ENCODE measurements around the gene PTPRD. TPM values are rescaled to one million over a fixed set of nuclear protein-coding genes. Genes with fewer than 3 reads are reported as not detected.

The PTPRD gene
- total RNA-seq, 3 donors from 2014 or later = 2.9 to 5.4 (median 3.6) TPM

DNA sequence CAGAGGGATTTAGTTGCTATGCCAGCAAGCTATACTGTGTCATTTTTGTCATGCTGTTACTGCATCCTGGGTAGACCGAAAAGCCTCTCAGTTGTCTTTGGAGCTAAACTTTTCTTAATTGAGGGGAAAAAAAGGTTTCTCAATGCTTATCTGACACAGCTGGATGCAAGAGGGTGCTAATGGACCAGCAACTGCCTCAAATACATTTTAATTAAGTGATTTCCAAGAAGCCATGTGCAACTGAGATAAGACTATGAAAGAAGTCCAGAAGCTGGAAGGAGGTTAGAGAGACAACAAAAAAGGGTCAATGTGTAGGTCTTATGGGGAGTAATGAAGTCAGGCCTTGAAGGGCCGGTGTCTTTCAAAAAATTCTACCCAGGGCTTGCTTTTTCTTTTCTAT lies 2347.5 kb downstream of the PTPRD start:
- Histone ChIP-seq H3K27ac (no peak overlapping the region), H3K9me3 (no peaks in the 10 kb centered on the region), H3K4me3 (no peak overlapping the region), H3K36me3 (no peaks in the 10 kb centered on the region), H3K4me1 (no peaks in the 10 kb centered on the region), H3K27me3 (no peaks in the 10 kb centered on the region)
- intact Hi-C loops (cut with DNase I; ENCODE audit: low total_unique reads) = no loop called here
- TF ChIP-seq POLR2A (IDR thresholded peaks at IDR 0.05) (no peak), POLR2AphosphoS5 (IDR thresholded peaks at IDR 0.05) (no peak)
- TF ChIP-seq, protein P1, sequence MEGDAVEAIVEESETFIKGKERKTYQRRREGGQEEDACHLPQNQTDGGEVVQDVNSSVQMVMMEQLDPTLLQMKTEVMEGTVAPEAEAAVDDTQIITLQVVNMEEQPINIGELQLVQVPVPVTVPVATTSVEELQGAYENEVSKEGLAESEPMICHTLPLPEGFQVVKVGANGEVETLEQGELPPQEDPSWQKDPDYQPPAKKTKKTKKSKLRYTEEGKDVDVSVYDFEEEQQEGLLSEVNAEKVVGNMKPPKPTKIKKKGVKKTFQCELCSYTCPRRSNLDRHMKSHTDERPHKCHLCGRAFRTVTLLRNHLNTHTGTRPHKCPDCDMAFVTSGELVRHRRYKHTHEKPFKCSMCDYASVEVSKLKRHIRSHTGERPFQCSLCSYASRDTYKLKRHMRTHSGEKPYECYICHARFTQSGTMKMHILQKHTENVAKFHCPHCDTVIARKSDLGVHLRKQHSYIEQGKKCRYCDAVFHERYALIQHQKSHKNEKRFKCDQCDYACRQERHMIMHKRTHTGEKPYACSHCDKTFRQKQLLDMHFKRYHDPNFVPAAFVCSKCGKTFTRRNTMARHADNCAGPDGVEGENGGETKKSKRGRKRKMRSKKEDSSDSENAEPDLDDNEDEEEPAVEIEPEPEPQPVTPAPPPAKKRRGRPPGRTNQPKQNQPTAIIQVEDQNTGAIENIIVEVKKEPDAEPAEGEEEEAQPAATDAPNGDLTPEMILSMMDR (IDR thresholded peaks at IDR 0.05) = no peak
- DNase-seq (ENCODE audit: low spot score in 2 of 2) = no peak
